ENCODE results near the gene CAPN2.

DNA sequence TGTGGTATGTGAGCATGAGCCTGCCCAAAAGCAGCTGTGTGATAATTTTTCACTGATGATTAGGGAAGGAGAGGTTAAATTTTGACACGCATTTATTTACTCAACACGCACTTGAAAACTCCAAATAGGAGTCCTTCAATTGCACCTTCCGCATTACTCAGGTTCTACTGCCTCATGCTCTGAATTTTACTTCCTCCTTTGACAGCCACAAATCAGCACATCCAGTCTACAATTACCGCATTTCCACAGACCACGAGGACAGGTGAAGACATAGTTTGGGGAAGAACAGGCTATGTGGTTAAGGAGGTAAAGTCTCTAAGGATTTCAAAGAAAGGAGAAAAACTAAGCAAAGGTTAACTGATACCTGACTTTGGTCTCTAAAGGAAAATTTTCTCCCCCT lies 49.4 kb upstream of the CAPN2 start:
- TF ChIP-seq, protein P1, sequence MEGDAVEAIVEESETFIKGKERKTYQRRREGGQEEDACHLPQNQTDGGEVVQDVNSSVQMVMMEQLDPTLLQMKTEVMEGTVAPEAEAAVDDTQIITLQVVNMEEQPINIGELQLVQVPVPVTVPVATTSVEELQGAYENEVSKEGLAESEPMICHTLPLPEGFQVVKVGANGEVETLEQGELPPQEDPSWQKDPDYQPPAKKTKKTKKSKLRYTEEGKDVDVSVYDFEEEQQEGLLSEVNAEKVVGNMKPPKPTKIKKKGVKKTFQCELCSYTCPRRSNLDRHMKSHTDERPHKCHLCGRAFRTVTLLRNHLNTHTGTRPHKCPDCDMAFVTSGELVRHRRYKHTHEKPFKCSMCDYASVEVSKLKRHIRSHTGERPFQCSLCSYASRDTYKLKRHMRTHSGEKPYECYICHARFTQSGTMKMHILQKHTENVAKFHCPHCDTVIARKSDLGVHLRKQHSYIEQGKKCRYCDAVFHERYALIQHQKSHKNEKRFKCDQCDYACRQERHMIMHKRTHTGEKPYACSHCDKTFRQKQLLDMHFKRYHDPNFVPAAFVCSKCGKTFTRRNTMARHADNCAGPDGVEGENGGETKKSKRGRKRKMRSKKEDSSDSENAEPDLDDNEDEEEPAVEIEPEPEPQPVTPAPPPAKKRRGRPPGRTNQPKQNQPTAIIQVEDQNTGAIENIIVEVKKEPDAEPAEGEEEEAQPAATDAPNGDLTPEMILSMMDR (IDR thresholded peaks at IDR 0.05; ENCODE audit: low read depth, low read length), result no peak
- TF ChIP-seq EZH2phosphoT487 (IDR thresholded peaks at IDR 0.05; ENCODE audit: low read depth), result no peak
